Stimulated activated naive CD8-positive, alpha-beta T cell treated with anti-CD3 and anti-CD28 coated beads, Interleukin-15, amount 100 ng/mL, for 72 hours (primary cell): ENCODE measurements around the gene CCDC201.
A peak's percentile ranks its signal among the peaks of the same experiment; 100 is the strongest.

Experiments used
- ATAC-seq: fragments of 150-1000 bp; cut with Tn5 transposase; 2 replicates; pipeline ENCODE4 v1.10.0; 2021; ENCODE audit warnings: mild to moderate bottlenecking, moderate library complexity
- DNase-seq, 2 donors: peaks; one replicate each; pipeline ENCODE4 v3.0.0; 2021 to 2022
- H3K27ac Mint-ChIP-seq, 2 donors: one replicate each; pipeline ENCODE4 v1.8.0; 2022; ENCODE audit warnings: mild to moderate bottlenecking in 2 of 2, mixed read lengths in 2 of 2, moderate library complexity in 2 of 2
- H3K27me3 Mint-ChIP-seq: one replicate; pipeline ENCODE4 v1.8.0; 2022; ENCODE audit warnings: mixed read lengths
- H3K4me1 Mint-ChIP-seq: one replicate; pipeline ENCODE4 v1.8.0; 2022; ENCODE audit warnings: mild to moderate bottlenecking, mixed read lengths
- H3K4me3 Mint-ChIP-seq, 2 donors: one replicate each; pipeline ENCODE4 v1.8.0; 2022; ENCODE audit warnings: mild to moderate bottlenecking in 2 of 2, mixed read lengths in 2 of 2, moderate library complexity in 1 of 2
- H3K9me3 Mint-ChIP-seq, 2 donors: one replicate each; pipeline ENCODE4 v1.8.0; 2022; ENCODE audit warnings: mixed read lengths in 2 of 2

Gene CCDC201

GRCh38 chr7:45888185-45888992 lies 15.5 kb upstream of the CCDC201 start, which contains the start of gene IGFBP1:
Gene IGFBP1, plus strand, starts transcription at chr7:45888488. Its CDS starts 165 bp downstream, at chr7:45888653.
- H3K9me3 Mint-ChIP-seq, result no peaks in the 10 kb centered on the region
- H3K4me1 Mint-ChIP-seq, result peaks cover 6% of the 10 kb centered on the region
- peak within 1 kb of the TSS; percentile 23 to 65 for H3K4me3 Mint-ChIP-seq
- H3K27ac Mint-ChIP-seq, result no peak within 1 kb of the TSS
- H3K27me3 Mint-ChIP-seq, result peaks cover 79% of the 10 kb centered on the region
- ATAC-seq (peak; percentile 47), DNase-seq (no peak)

DNA sequence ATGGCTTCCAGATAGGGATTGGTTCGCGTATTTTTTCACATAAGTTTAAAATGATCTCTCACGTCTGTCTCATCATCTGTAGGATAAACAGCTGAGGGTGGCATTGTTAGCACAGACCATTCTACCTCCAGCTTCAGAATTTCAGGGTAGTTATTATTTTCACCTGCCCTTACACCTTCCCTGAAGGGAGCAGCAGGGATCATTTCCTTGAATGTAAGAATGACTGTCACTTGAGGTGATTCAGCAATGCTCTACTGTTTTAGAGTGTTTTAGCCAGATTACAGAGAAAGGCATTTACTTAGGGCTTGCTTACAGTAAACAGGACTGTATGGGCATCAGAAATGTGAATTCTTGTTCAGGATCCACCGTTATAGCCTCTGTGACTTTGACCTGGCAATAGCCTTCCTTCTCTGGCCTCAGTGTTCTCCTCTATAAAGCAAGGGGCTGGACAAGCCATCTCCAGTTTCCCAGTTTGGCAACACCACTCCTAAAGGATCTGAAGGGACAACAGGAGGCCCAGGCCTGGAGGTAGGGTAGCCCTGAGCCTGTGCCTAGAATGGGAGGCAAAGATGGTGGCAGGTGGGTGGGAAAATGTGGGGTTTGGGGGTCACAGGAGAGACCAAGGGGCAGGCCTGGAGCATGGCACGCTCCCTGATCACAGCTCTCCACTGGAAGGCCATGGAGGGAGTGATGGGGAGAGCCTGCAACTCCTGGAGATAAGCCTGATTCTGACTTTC lies 14.2 kb upstream of the CCDC201 start:
- H3K27ac Mint-ChIP-seq, result no peak overlapping the region
- no peak for ATAC-seq

DNA sequence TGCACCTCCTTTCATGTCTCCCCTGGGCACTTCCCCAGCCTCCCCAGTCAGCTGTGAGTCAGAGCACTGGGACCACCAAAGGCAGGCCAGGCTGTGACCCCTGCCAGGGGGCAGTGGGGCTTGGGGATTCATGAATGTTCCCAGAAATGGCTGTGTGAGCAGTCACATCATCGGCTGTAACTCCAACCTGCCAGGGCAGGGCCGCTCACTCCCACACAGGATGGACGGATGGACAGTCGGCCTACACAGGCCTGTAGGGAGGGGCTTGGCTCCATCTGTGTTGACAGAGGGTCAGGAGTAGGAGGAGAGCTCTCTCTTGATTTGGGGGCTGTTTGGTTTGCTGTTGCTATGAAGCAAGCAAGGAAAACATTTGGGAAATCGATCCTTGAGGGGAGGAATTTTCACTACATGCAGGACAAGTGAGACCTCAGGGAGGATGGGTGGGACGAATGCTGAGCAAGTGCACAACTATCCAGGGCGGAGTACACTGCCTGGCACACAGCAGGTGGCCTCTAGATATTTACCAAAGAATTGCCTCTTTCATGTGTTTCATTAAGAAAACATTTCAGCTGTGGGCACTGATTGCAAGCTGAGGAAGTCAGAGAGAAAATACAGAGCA lies 12.5 kb upstream of the CCDC201 start:
- no peak overlapping the region for H3K27ac Mint-ChIP-seq
- H3K4me1 Mint-ChIP-seq, result peaks cover 6% of the 10 kb centered on the region
- peaks cover 55% of the 10 kb centered on the region for H3K27me3 Mint-ChIP-seq
- ATAC-seq (no peak), DNase-seq (no peak)
- no peaks in the 10 kb centered on the region for H3K9me3 Mint-ChIP-seq
- no peak overlapping the region for H3K4me3 Mint-ChIP-seq

More for the DNA sequence above, 14.2 kb upstream of the CCDC201 start:
- no peaks in the 10 kb centered on the region for H3K9me3 Mint-ChIP-seq
- no peak for DNase-seq
- H3K4me3 Mint-ChIP-seq, result no peak overlapping the region
- peaks cover 6% of the 10 kb centered on the region for H3K4me1 Mint-ChIP-seq
- H3K27me3 Mint-ChIP-seq, result peaks cover 72% of the 10 kb centered on the region

GRCh38 chr7:45884136-45884535 lies 11.3 kb upstream of the CCDC201 start:
- DNase-seq (no peak), ATAC-seq (no peak)
- peaks cover 6% of the 10 kb centered on the region for H3K4me1 Mint-ChIP-seq
- H3K27ac Mint-ChIP-seq, result no peak overlapping the region
- no peak overlapping the region for H3K4me3 Mint-ChIP-seq
- H3K9me3 Mint-ChIP-seq, result no peaks in the 10 kb centered on the region
- H3K27me3 Mint-ChIP-seq, result peaks cover 43% of the 10 kb centered on the region

DNA sequence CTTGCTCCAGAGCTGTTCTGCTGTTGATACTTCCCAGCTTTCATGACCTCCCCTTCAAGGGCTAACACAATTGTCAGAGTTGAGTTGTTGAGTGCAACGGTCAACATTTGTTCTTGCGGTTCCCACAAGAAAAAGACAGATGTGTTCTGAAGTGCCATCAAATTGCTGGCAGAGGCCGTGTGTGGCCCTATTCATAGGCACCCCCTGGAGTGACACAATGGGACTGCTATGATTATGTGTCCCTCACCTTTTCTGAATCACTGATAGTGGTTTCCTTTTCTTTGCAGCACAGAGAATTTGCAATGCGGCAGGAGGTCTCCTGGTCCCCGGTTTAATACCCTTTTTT lies 9.6 kb upstream of the CCDC201 start:
- no peak for ATAC-seq
- no peak overlapping the region for H3K27ac Mint-ChIP-seq
- H3K27me3 Mint-ChIP-seq, result peaks cover 26% of the 10 kb centered on the region
- H3K4me3 Mint-ChIP-seq, result no peak overlapping the region
- no peak for DNase-seq
- peaks cover 0 to 6% of the 10 kb centered on the region in 2 donors for H3K9me3 Mint-ChIP-seq
- H3K4me1 Mint-ChIP-seq, result no peaks in the 10 kb centered on the region

DNA sequence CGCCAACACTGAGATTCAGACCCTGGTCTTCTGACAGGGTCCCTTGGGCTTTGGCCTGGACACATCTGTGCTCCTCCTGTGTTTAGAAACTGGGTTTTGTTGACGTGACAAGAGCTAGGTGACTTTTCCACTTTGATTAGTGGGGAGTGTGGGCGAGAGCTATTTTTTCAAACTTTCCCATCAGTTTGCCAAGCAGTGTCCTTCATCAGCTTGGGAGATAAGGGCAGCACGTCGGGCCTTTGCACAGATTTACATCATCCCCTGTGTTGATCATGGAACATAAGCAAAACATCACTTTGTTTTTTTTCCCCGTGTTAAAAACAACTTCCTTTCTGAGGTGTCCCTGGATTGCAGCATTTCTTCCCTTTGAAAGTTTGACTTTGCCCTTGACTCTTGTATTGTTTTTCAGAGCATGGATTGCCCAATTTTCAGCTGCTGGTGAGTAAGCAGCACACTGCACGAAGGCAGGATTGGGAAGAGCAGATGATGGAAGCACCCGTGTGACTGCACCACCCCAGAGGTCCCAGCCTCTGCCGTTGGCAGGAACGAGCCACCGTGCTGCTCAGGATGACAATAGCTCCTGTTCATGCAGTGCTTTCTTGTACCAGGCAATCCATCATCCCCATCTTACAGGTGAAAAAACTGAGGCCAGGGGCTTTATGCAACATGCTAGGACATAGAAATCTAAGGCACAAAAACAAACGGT lies 9.0 kb upstream of the CCDC201 start:
- ATAC-seq (no peak), DNase-seq (no peak)
- H3K27ac Mint-ChIP-seq, result no peak overlapping the region
- H3K4me1 Mint-ChIP-seq, result no peaks in the 10 kb centered on the region
- H3K4me3 Mint-ChIP-seq, result no peak overlapping the region
- H3K9me3 Mint-ChIP-seq, result peaks cover 3 to 6% of the 10 kb centered on the region in 2 donors
- H3K27me3 Mint-ChIP-seq, result peaks cover 20% of the 10 kb centered on the region

- H3K4me1 Mint-ChIP-seq, result no peaks in the 10 kb centered on the region
- no peak overlapping the region for H3K4me3 Mint-ChIP-seq
- H3K27ac Mint-ChIP-seq, result no peak overlapping the region
- H3K27me3 Mint-ChIP-seq, result peaks cover 15% of the 10 kb centered on the region
- peaks cover 3 to 6% of the 10 kb centered on the region in 2 donors for H3K9me3 Mint-ChIP-seq
- DNase-seq (no peak), ATAC-seq (peak; percentile 25)
Measured at GRCh38 chr7:45881280-45881758, 8.4 kb upstream of the CCDC201 start.

DNA sequence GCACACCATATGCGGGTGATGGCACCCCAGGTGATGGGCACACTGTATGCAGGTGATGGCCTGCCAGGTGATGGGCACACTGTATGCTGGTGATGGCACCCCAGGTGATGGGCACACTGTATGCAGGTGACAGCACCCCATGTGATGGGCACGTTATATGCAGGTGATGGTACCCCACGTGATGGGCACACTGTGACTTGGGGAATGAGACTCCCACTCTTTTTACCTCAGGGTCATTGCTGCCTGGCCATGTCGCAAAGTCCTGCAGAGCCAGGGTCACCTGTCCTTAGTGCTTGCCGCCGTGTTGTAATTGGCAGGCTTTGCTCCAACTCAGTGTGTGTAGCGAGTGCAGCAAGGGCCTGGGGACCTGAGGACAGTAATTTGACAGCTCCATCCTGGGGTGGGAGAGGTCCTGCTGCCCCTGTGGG lies 7.6 kb upstream of the CCDC201 start:
- DNase-seq (no peak), ATAC-seq (no peak)
- peaks cover 14% of the 10 kb centered on the region for H3K27me3 Mint-ChIP-seq
- no peak overlapping the region for H3K4me3 Mint-ChIP-seq
- H3K4me1 Mint-ChIP-seq, result no peaks in the 10 kb centered on the region
- H3K9me3 Mint-ChIP-seq, result peaks cover 3 to 6% of the 10 kb centered on the region in 2 donors
- H3K27ac Mint-ChIP-seq, result no peak overlapping the region

DNA sequence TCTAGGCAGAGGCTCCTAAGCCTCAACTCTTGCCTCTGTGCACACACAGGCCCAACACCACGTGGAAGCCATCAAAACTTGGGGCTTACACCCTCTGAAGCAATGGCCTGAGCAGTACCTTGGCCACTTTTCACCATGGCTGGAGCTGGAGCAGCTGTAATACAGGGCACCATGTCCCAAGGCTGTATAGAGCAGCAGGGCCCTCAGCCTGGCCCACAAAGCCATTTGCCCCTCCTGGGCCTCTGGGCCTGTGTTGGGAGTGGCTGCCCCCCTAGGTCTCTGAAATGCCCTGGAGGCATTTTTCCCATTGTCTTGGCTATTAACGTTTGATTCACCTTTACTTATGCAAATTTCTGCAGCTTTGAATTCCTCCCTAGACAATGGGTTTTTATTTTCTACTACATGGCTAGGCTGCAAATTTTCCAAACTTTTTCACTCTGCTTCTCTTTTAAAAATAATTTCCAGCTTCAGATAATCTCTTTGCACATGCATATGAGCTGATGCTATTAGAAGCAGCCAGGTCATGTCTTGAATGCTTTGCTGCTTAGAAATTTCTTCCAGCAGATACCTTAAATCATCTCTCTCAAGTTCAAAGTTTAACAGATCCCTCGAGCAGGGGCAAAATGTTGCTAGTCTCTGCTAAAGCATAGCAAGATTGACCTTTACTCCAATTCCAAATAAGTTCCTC lies 5.7 kb upstream of the CCDC201 start:
- ATAC-seq, result no peak
- Mint-ChIP-seq H3K4me3 (no peak overlapping the region), H3K27me3 (no peaks in the 10 kb centered on the region), H3K9me3 (peaks cover 3 to 6% of the 10 kb centered on the region in 2 donors), H3K27ac (no peak overlapping the region), H3K4me1 (no peaks in the 10 kb centered on the region)
- no peak for DNase-seq

DNA sequence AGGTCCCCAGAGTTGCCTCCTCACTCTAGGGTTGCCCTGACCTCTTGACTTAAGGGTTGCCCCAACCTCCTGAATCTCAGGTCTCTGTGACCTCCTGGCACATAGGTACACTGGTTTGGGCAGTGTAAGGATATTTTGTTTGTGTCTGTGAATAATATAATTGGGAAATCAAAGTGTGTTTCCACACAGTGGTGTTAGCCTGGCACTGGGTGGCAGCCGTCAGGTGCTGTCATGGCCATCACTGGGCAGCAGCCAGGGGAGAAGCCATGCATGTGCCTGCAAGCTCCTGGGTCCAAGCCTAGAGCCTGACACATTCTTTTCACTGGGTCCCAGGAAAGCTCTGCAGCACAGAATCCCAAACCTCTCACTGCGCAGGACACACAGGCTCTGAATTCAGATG lies 3.6 kb upstream of the CCDC201 start:
- H3K4me3 Mint-ChIP-seq, result no peak overlapping the region
- no peaks in the 10 kb centered on the region for H3K27me3 Mint-ChIP-seq
- H3K9me3 Mint-ChIP-seq, result peaks cover 3 to 6% of the 10 kb centered on the region in 2 donors
- H3K4me1 Mint-ChIP-seq, result no peaks in the 10 kb centered on the region
- DNase-seq (no peak), ATAC-seq (no peak)
- no peak overlapping the region for H3K27ac Mint-ChIP-seq

DNA sequence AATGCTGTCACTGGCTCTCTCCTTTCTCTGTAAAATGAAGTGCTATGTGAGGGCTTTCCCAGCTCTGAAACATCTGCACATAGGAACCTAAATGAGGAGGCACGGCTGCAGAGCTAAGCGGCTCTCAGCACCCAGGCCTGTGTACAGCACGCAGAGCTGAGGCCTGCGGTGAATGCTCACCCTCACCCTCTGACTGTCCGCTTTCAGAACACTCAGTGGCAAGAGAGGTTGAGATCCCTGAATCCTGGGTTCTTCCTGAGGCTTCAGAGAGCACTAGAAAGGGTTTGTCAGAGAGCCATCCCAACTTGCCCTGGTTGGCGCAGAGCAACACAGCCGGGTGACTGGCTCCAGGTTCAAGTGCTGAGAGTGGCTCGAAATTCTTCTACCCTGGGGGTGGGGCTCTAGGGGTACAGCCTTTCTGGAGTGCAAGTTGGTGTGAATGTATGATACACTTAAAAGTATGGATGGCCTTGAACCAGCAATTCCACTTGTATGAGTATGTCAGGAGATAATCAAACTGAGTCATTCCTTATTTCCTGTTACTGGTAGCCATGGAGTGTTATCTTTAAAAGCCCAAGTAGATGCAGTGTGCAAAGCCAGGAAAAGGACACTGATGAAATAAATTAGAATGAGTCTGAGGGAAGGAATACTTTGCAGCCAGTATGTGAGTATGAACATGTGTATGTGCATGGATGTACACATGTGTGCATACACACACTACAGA lies 1.7 kb upstream of the CCDC201 start:
- no peak for ATAC-seq
- no peaks in the 10 kb centered on the region for H3K4me1 Mint-ChIP-seq
- no peak for DNase-seq
- H3K27me3 Mint-ChIP-seq, result no peaks in the 10 kb centered on the region
- H3K27ac Mint-ChIP-seq, result no peak overlapping the region
- no peak overlapping the region for H3K4me3 Mint-ChIP-seq
- H3K9me3 Mint-ChIP-seq, result peaks cover 3 to 6% of the 10 kb centered on the region in 2 donors

DNA sequence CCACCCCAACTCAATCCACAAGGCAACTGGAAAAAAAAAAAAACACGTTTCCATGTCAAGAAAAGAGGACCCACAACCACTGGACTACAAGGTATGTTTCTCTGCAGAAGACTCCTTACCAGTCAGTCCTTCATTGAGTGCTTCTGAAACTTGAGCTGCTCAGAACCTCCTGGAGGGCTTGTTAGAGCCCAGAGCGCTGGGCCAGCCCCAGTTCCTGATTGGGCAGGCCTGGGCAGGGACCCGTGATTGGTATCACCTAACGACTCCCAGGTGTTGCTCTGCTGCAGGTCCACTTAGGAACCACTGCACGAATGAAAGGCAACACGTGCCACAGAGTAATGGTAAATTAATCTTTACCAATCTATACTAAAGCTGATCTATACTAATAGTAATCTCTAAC lies 473 bp upstream of the CCDC201 start:
- Mint-ChIP-seq H3K9me3 (peaks cover 3 to 5% of the 10 kb centered on the region in 2 donors), H3K4me1 (no peaks in the 10 kb centered on the region), H3K27me3 (no peaks in the 10 kb centered on the region), H3K27ac (no peak overlapping the region), H3K4me3 (no peak overlapping the region)
- ATAC-seq (no peak), DNase-seq (no peak)

DNA sequence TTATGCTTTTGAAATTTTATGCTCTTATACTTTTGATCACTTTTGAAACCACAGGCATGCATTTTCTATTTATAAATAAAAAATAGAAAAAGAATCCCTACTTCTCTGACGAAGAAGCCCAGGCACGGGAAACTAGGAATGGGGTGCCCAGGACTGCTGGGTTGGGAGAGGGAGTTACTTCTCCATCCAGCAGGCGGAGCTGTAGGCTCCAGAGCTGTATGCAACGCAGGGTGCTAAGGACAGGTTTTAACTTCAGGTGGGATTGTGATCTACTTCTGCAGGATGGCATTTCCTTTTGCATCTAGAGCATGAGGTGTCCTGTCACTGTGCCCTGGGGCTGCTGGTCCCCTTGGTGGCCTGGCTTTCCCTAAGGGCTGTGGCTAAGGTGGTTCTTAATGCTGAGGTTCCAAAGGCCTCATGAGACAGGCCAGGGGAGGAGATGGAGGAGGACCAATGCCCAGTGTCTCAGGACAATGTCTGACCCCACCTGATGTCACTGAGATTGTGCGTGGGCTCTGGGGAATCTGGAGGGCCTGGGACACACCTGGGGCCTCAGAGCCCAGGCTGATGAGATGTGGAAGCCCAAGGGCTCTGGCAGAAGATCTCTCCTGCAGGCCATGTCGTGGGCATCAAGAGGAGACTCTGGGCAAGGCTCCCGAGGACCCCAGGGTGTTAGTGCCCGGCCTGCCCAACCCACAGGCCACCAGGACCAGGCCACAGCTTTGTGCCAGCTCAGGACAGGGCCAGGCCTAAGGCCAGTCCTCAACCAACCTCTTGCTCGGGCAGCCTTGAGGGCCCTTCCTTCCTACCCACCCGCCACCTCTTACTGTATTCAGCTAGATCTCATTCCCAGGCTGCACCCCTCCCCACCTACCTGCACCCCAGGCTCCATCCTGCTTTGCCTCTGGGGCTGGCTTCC lies 507 bp downstream of the CCDC201 start:
- ATAC-seq (no peak), DNase-seq (no peak)
- H3K27me3 Mint-ChIP-seq, result no peaks in the 10 kb centered on the region

More for the DNA sequence above, 507 bp downstream of the CCDC201 start:
- Mint-ChIP-seq H3K27ac (no peak overlapping the region), H3K4me1 (no peaks in the 10 kb centered on the region), H3K9me3 (peaks cover 0 to 3% of the 10 kb centered on the region in 2 donors), H3K4me3 (no peak overlapping the region)
